ENCODE results near the gene PRKG2. TPM values are rescaled to one million over a fixed set of nuclear protein-coding genes. Genes with fewer than 3 reads are reported as not detected.

PRKG2 gene
- polyA plus RNA-seq, 1 donor (not counting 4 experiments of a cell fraction or from before 2014, with no cell fraction given): 0.68 TPM

- Histone ChIP-seq H3K4me2 (ENCODE audit: control insufficient read depth, extremely low read depth, insufficient read depth, low read depth, low read length) (no peak overlapping the region), H3K27me3 (ENCODE audit: control insufficient read depth, extremely low read depth, insufficient read depth, low read length) (no peaks in the 10 kb centered on the region), H3K36me3 (ENCODE audit: control insufficient read depth in 2 of 2, extremely low read depth in 1 of 2, insufficient read depth in 2 of 2, low read length in 2 of 2) (no peaks in the 10 kb centered on the region), H4K20me1 (ENCODE audit: control insufficient read depth, extremely low read depth, insufficient read depth, low read length) (no peaks in the 10 kb centered on the region), H3K4me3 (ENCODE audit: control insufficient read depth in 2 of 3, extremely low read depth in 1 of 3, insufficient read depth in 2 of 3, low read depth in 1 of 3, low read length in 3 of 3) (no peak overlapping the region), H3K9me3 (ENCODE audit: control insufficient read depth, low read depth, low read length) (no peaks in the 10 kb centered on the region), H3K4me1 (ENCODE audit: control insufficient read depth, extremely low read depth, insufficient read depth, low read length) (no peaks in the 10 kb centered on the region), H3K27ac (ENCODE audit: control insufficient read depth, insufficient read depth, low read length) (no peak overlapping the region), H2AFZ (ENCODE audit: control insufficient read depth, low read length) (no peak overlapping the region), H3K9me1 (ENCODE audit: control insufficient read depth, extremely low read depth, insufficient read depth, low read length) (no peaks in the 10 kb centered on the region), H3K79me2 (ENCODE audit: control insufficient read depth, insufficient read depth, low read length) (no peaks in the 10 kb centered on the region), H3K9ac (ENCODE audit: control insufficient read depth, extremely low read depth, insufficient read depth, low read length) (no peak overlapping the region)
- no peak for FAIRE-seq
- TF ChIP-seq CTCF (optimal IDR thresholded peaks at IDR 0.05 in 1 of 3, IDR thresholded peaks at IDR 0.05 in 1 of 3, conservative IDR thresholded peaks at IDR 0.05 in 1 of 3; ENCODE audit: extremely low read depth in 1 of 3, insufficient read depth in 2 of 3, low read length in 3 of 3) (no peak), EZH2 (IDR thresholded peaks at IDR 0.05; ENCODE audit: low read length) (no peak)
- no peak for DNase-seq (ENCODE audit: low read depth, low spot score)
- dilution Hi-C loops (cut with MboI; ENCODE audit: extremely low pct_ligation_motif_present, low sequenced_read_pairs): no loop called here
Observed at GRCh38 chr4:81131563-81131962, 83.5 kb downstream of the PRKG2 start.

- Histone ChIP-seq H3K9me1 (ENCODE audit: control insufficient read depth, extremely low read depth, insufficient read depth, low read length) (no peaks in the 10 kb centered on the region), H3K4me2 (ENCODE audit: control insufficient read depth, extremely low read depth, insufficient read depth, low read depth, low read length) (no peak overlapping the region), H2AFZ (ENCODE audit: control insufficient read depth, low read length) (no peak overlapping the region), H3K79me2 (ENCODE audit: control insufficient read depth, insufficient read depth, low read length) (no peaks in the 10 kb centered on the region), H3K27ac (ENCODE audit: control insufficient read depth, insufficient read depth, low read length) (no peak overlapping the region), H3K27me3 (ENCODE audit: control insufficient read depth, extremely low read depth, insufficient read depth, low read length) (no peaks in the 10 kb centered on the region), H3K36me3 (ENCODE audit: control insufficient read depth in 2 of 2, extremely low read depth in 1 of 2, insufficient read depth in 2 of 2, low read length in 2 of 2) (no peaks in the 10 kb centered on the region), H3K9ac (ENCODE audit: control insufficient read depth, extremely low read depth, insufficient read depth, low read length) (no peak overlapping the region), H3K9me3 (ENCODE audit: control insufficient read depth, low read depth, low read length) (no peaks in the 10 kb centered on the region), H3K4me3 (ENCODE audit: control insufficient read depth in 2 of 3, extremely low read depth in 1 of 3, insufficient read depth in 2 of 3, low read depth in 1 of 3, low read length in 3 of 3) (no peak overlapping the region), H3K4me1 (ENCODE audit: control insufficient read depth, extremely low read depth, insufficient read depth, low read length) (no peaks in the 10 kb centered on the region), H4K20me1 (ENCODE audit: control insufficient read depth, extremely low read depth, insufficient read depth, low read length) (no peaks in the 10 kb centered on the region)
- no peak for DNase-seq (ENCODE audit: low read depth, low spot score)
- TF ChIP-seq EZH2 (IDR thresholded peaks at IDR 0.05; ENCODE audit: low read length) (no peak), CTCF (optimal IDR thresholded peaks at IDR 0.05 in 1 of 3, IDR thresholded peaks at IDR 0.05 in 1 of 3, conservative IDR thresholded peaks at IDR 0.05 in 1 of 3; ENCODE audit: extremely low read depth in 1 of 3, insufficient read depth in 2 of 3, low read length in 3 of 3) (no peak)
- dilution Hi-C loops (cut with MboI; ENCODE audit: extremely low pct_ligation_motif_present, low sequenced_read_pairs): no loop called here
- FAIRE-seq: no peak
Observed at GRCh38 chr4:81131066-81131465, 84.0 kb downstream of the PRKG2 start.
